Neuronal stem cell (in vitro differentiated cells): ENCODE results near the gene ARL6IP1.

ENCODE experiments used
- DNase-seq: peaks from one replicate; pipeline ENCODE4 v3.0.0-alpha.2; 2013; ENCODE audit warnings: low spot score
- H2AFZ ChIP-seq: one replicate; pipeline ENCODE4 v1.6.1; 2013; ENCODE audit warnings: mild to moderate bottlenecking, low read length, inconsistent platforms
- H2AK5ac ChIP-seq: 2 replicates; pipeline ENCODE4 v1.6.1; 2013; ENCODE audit warnings: low read depth, mild to moderate bottlenecking, inconsistent platforms, low read length, moderate library complexity, mixed read lengths
- H2BK120ac ChIP-seq: 2 replicates; pipeline ENCODE4 v1.6.1; 2013; ENCODE audit warnings: low read depth, mild to moderate bottlenecking, inconsistent platforms, low read length, moderate library complexity, mixed read lengths
- H2BK12ac ChIP-seq: one replicate; pipeline ENCODE4 v1.6.1; 2013; ENCODE audit warnings: low read length, inconsistent platforms
- H2BK15ac ChIP-seq: 2 replicates; pipeline ENCODE4 v1.6.1; 2013; ENCODE audit warnings: mild to moderate bottlenecking, low read length, inconsistent platforms, mixed read lengths
- H2BK5ac ChIP-seq: one replicate; pipeline ENCODE4 v1.6.1; 2013; ENCODE audit warnings: inconsistent platforms, mild to moderate bottlenecking, low read length, moderate library complexity
- H3K14ac ChIP-seq: one replicate; pipeline ENCODE4 v1.6.1; 2013; ENCODE audit warnings: low read length, inconsistent platforms
- H3K18ac ChIP-seq: 2 replicates; pipeline ENCODE4 v1.6.1; 2013; ENCODE audit warnings: low read length, inconsistent platforms
- H3K23ac ChIP-seq: 2 replicates; pipeline ENCODE4 v1.6.1; 2013; ENCODE audit warnings: low read depth, mild to moderate bottlenecking, mixed read lengths, low read length, inconsistent platforms; ENCODE audit not compliant: poor library complexity
- H3K27ac ChIP-seq: replicated peaks from 3 replicates; pipeline ENCODE4 v1.5.1; 2013; ENCODE audit warnings: low read length, inconsistent platforms
- H3K27me3 ChIP-seq, 3 experiments: 2 replicates each; pipeline ENCODE4 v1.6.1; 2013; ENCODE audit warnings: low read length in 3 of 3, mild to moderate bottlenecking in 2 of 3, inconsistent platforms in 1 of 3, low read depth in 1 of 3, mixed read lengths in 1 of 3, moderate library complexity in 1 of 3; ENCODE audit not compliant: control insufficient read depth in 3 of 3, insufficient read depth in 3 of 3
- H3K36me3 ChIP-seq, 2 donors: replicated peaks in 1 of 2; 2 replicates each; pipeline ENCODE4 v1.6.1; 2013; ENCODE audit warnings: low read length in 2 of 2; ENCODE audit not compliant: control insufficient read depth in 2 of 2, insufficient read depth in 2 of 2
- H3K4ac ChIP-seq: 2 replicates; pipeline ENCODE4 v1.6.1; 2013; ENCODE audit warnings: inconsistent platforms, mild to moderate bottlenecking, low read length, moderate library complexity
- H3K4me1 ChIP-seq, 2 donors: 1 replicate in 1 of 2; 2 replicates in 1 of 2; pipeline ENCODE4 v1.6.1; 2013; ENCODE audit warnings: low read length in 2 of 2, low read depth in 1 of 2; ENCODE audit not compliant: control insufficient read depth in 2 of 2, insufficient read depth in 1 of 2
- H3K4me2 ChIP-seq: one replicate; pipeline ENCODE4 v1.6.1; 2013; ENCODE audit warnings: mild to moderate bottlenecking, low read length, inconsistent platforms; ENCODE audit not compliant: insufficient read depth, poor library complexity, severe bottlenecking
- H3K4me3 ChIP-seq, 2 donors: 2 replicates each; pipeline ENCODE4 v1.5.1; 2013; ENCODE audit warnings: low read length in 2 of 2, mild to moderate bottlenecking in 2 of 2, inconsistent platforms in 1 of 2, moderate library complexity in 1 of 2
- H3K79me1 ChIP-seq: one replicate; pipeline ENCODE4 v1.6.1; 2013; ENCODE audit warnings: low read depth, mild to moderate bottlenecking, inconsistent platforms, low read length, moderate library complexity
- H3K9ac ChIP-seq: one replicate; pipeline ENCODE4 v1.6.1; 2013; ENCODE audit warnings: mild to moderate bottlenecking, low read depth, low read length, inconsistent platforms; ENCODE audit not compliant: poor library complexity
- H3K9me3 ChIP-seq, 2 donors: replicated peaks in 1 of 2; 2 replicates each; pipeline versions ENCODE3 to v1.6.1; 2013; ENCODE audit warnings: low read length in 2 of 2, mild to moderate bottlenecking in 2 of 2, inconsistent platforms in 1 of 2, low read depth in 1 of 2, mixed read lengths in 1 of 2, moderate library complexity in 1 of 2; ENCODE audit not compliant: control insufficient read depth in 2 of 2, insufficient read depth in 1 of 2
- H4K8ac ChIP-seq: one replicate; pipeline ENCODE4 v1.6.1; 2013; ENCODE audit warnings: low read depth, mild to moderate bottlenecking, inconsistent platforms, low read length, moderate library complexity
- H4K91ac ChIP-seq: one replicate; pipeline ENCODE4 v1.6.1; 2013; ENCODE audit warnings: low read length, low read depth, mild to moderate bottlenecking, inconsistent platforms; ENCODE audit not compliant: poor library complexity
- WGBS, 2 donors: extraction: QIAGEN DNeasy Blood & Tissue Kit; methylation state at CpG; one replicate each; pipeline ENCODE4 v1.1.7; 2013; ENCODE audit warnings: missing lambda C conversion rate in 2 of 2, mixed read lengths in 1 of 2; ENCODE audit not compliant: insufficient read length in 2 of 2, insufficient replicate concordance in 1 of 2; ENCODE audit errors: extremely low coverage in 2 of 2; 5-methylcytosine and 5-hydroxymethylcytosine counted together

The ARL6IP1 gene

GRCh38 chr16:18804540-18804939 is 3.2 kb upstream of the ARL6IP1 start:
- H3K4me2 ChIP-seq = no peak overlapping the region
- H3K36me3 ChIP-seq = peaks cover 12 to 53% of the 10 kb centered on the region in 2 donors
- no peak overlapping the region for H2BK15ac ChIP-seq
- H3K9me3 ChIP-seq = peaks cover 0 to 3% of the 10 kb centered on the region in 2 donors
- peaks cover 2 to 7% of the 10 kb centered on the region in 2 donors for H3K4me1 ChIP-seq
- no peak overlapping the region for H2AFZ ChIP-seq
- no peaks in the 10 kb centered on the region for H3K27me3 ChIP-seq
- no peak overlapping the region for H3K14ac ChIP-seq
- H4K91ac ChIP-seq = no peak overlapping the region
- no peak overlapping the region for H3K18ac ChIP-seq
- H2BK5ac ChIP-seq = no peak overlapping the region
- no peak overlapping the region for H3K23ac ChIP-seq
- no peak overlapping the region for H2BK120ac ChIP-seq
- no peak overlapping the region for H4K8ac ChIP-seq
- no peak overlapping the region for H2BK12ac ChIP-seq
- H3K4ac ChIP-seq = no peak overlapping the region
- H3K79me1 ChIP-seq = peaks cover 6% of the 10 kb centered on the region
- WGBS, 2 donors = no CpG with 5 or more reads among the region's 3 CpGs
- no peak overlapping the region for H3K9ac ChIP-seq
- DNase-seq = no peak
- no peak overlapping the region for H2AK5ac ChIP-seq
- no peak overlapping the region for H3K27ac ChIP-seq
- H3K4me3 ChIP-seq = no peak overlapping the region

- Histone ChIP-seq H3K14ac (no peak overlapping the region), H3K4me1 (peaks cover 2 to 10% of the 10 kb centered on the region in 2 donors), H3K27ac (peak overlapping the region; percentile 59), H2AK5ac (no peak overlapping the region), H3K9me3 (no peaks in the 10 kb centered on the region), H2AFZ (no peak overlapping the region), H2BK15ac (no peak overlapping the region), H3K27me3 (no peaks in the 10 kb centered on the region), H2BK120ac (no peak overlapping the region), H4K8ac (no peak overlapping the region), H3K36me3 (peaks cover 5 to 53% of the 10 kb centered on the region in 2 donors), H3K23ac (no peak overlapping the region), H3K79me1 (peaks cover 6% of the 10 kb centered on the region), H3K18ac (no peak overlapping the region), H2BK12ac (no peak overlapping the region), H3K4ac (no peak overlapping the region), H2BK5ac (no peak overlapping the region), H3K9ac (no peak overlapping the region), H4K91ac (no peak overlapping the region), H3K4me3 (no peak overlapping the region), H3K4me2 (no peak overlapping the region)
- no CpG with 5 or more reads among the region's 5 CpGs for WGBS, 2 donors
- no peak for DNase-seq
Observed at GRCh38 chr16:18803569-18804462, 2.5 kb upstream of the ARL6IP1 start.

GRCh38 chr16:18802767-18803343 is 1.5 kb upstream of the ARL6IP1 start:
- Histone ChIP-seq H4K91ac (no peak overlapping the region), H3K4ac (no peak overlapping the region), H3K18ac (no peak overlapping the region), H4K8ac (no peak overlapping the region), H3K27ac (peak overlapping the region; percentile 59), H3K4me3 (no peak overlapping the region), H3K27me3 (no peaks in the 10 kb centered on the region), H3K4me2 (no peak overlapping the region), H3K79me1 (peaks cover 6% of the 10 kb centered on the region), H3K9ac (no peak overlapping the region), H2BK12ac (peak overlapping the region; percentile 14), H2BK120ac (no peak overlapping the region), H3K36me3 (peaks cover 2 to 53% of the 10 kb centered on the region in 2 donors), H2BK15ac (no peak overlapping the region), H3K4me1 (peaks cover 2 to 12% of the 10 kb centered on the region in 2 donors), H3K14ac (no peak overlapping the region), H3K23ac (no peak overlapping the region), H3K9me3 (no peaks in the 10 kb centered on the region), H2AFZ (no peak overlapping the region), H2AK5ac (peak overlapping the region; percentile 90), H2BK5ac (no peak overlapping the region)
- DNase-seq = no peak
- no CpG with 5 or more reads among the region's 16 CpGs for WGBS, 2 donors

GRCh38 chr16:18800775-18801144 is 589 bp downstream of the ARL6IP1 start:
- no CpG with 5 or more reads among the region's 15 CpGs for WGBS, 2 donors
- H2AK5ac ChIP-seq = peak overlapping the region; percentile 96
- H4K8ac ChIP-seq = no peak overlapping the region
- H2BK120ac ChIP-seq = peak overlapping the region; percentile 95
- peak overlapping the region; percentile 81 for H2AFZ ChIP-seq
- peak overlapping the region; percentile 91 to 95 for H3K4me3 ChIP-seq
- H3K27ac ChIP-seq = peak overlapping the region; percentile 65
- H3K9ac ChIP-seq = peak overlapping the region; percentile 97
- H3K27me3 ChIP-seq = no peaks in the 10 kb centered on the region
- H3K79me1 ChIP-seq = peaks cover 7% of the 10 kb centered on the region
- peak overlapping the region; percentile 87 for H2BK15ac ChIP-seq
- peak overlapping the region; percentile 97 for H3K18ac ChIP-seq
- peak overlapping the region; percentile 98 for H2BK5ac ChIP-seq
- peaks cover 2 to 12% of the 10 kb centered on the region in 2 donors for H3K4me1 ChIP-seq
- peak overlapping the region; percentile 71 for H3K4me2 ChIP-seq
- no peak overlapping the region for H2BK12ac ChIP-seq
- H3K14ac ChIP-seq = peak overlapping the region; percentile 95
- peak overlapping the region; percentile 99 for H3K23ac ChIP-seq
- no peaks in the 10 kb centered on the region for H3K9me3 ChIP-seq
- no peak overlapping the region for H3K4ac ChIP-seq
- peak overlapping the region; percentile 82 for H4K91ac ChIP-seq
- DNase-seq = peak; percentile 48
- peaks cover 6 to 53% of the 10 kb centered on the region in 2 donors for H3K36me3 ChIP-seq
